Omental fat pad (tissue), 4 donors: Measurements from ENCODE around the gene KRTAP12-1. TPM values are rescaled to one million over a fixed set of nuclear protein-coding genes. Genes with fewer than 3 reads are reported as not detected.
"Not testable (repeated sequence)": the region's sequence is repeated elsewhere in the genome, so short reads cannot be mapped to it uniquely, and the experiment has no call there.

Experiments used
- ATAC-seq: fragments of 150-250 bp; one replicate; pipeline ENCODE4 v1.9.1; 2016; ENCODE audit warnings: mild to moderate bottlenecking, moderate library complexity; ENCODE audit not compliant: low FRiP score
- DNase-seq: peaks from one replicate; pipeline ENCODE4 v3.0.0-alpha.2; 2019; ENCODE audit warnings: low spot score
- CTCF ChIP-seq, 3 donors: fragments of 450-650 bp; IDR thresholded peaks; one replicate each; pipeline ENCODE4 v1.5.1; 2016 to 2017; ENCODE audit warnings: antibody characterized with exemption in 3 of 3, mild to moderate bottlenecking in 3 of 3, moderate library complexity in 2 of 3
- total RNA-seq, 4 donors: library from RNA; depleted of rRNA; stranded (reverse); fragments of >200 nt; gene quantifications; one replicate each; pipeline ENCODE4 v1.1.0, GENCODE V29; 2016

Gene KRTAP12-1
- total RNA-seq, 4 donors from 2014 or later: not detected

- TF ChIP-seq CTCF (IDR thresholded peaks at IDR 0.05): no peak
- DNase-seq (no peak), ATAC-seq (no peak)
Observed at GRCh38 chr21:44687671-44688070, 5.7 kb upstream of the KRTAP12-1 start.

- DNase-seq: no peak
- no peak for ATAC-seq
- no peak for TF ChIP-seq CTCF (IDR thresholded peaks at IDR 0.05)
Observed at GRCh38 chr21:44686843-44687561, 5.0 kb upstream of the KRTAP12-1 start.

- TF ChIP-seq CTCF (IDR thresholded peaks at IDR 0.05): no peak
- DNase-seq: no peak
Observed at GRCh38 chr21:44686000-44686781, 4.2 kb upstream of the KRTAP12-1 start.

GRCh38 chr21:44685050-44685449 is 3.1 kb upstream of the KRTAP12-1 start:
- DNase-seq, ATAC-seq: not testable (repeated sequence)

More at GRCh38 chr21:44686000-44686781, 4.2 kb upstream of the KRTAP12-1 start:
- ATAC-seq: peak; percentile 23

GRCh38 chr21:44684483-44684882 is 2.5 kb upstream of the KRTAP12-1 start:
- no peak for TF ChIP-seq CTCF (IDR thresholded peaks at IDR 0.05)
- DNase-seq (no peak), ATAC-seq (no peak)

- ATAC-seq (no peak), DNase-seq (no peak)
- no peak for TF ChIP-seq CTCF (IDR thresholded peaks at IDR 0.05)
Observed at GRCh38 chr21:44684077-44684476, 2.1 kb upstream of the KRTAP12-1 start.

- DNase-seq: no peak
Observed at GRCh38 chr21:44682580-44683151, 703 bp upstream of the KRTAP12-1 start.

More at GRCh38 chr21:44682580-44683151, 703 bp upstream of the KRTAP12-1 start:
- TF ChIP-seq CTCF (IDR thresholded peaks at IDR 0.05): no peak
- no peak for ATAC-seq
